Prostate gland (tissue), 2 donors: ENCODE measurements around the gene CPLANE2.

Source experiments
- POLR2A ChIP-seq: fragments of 450-650 bp; IDR thresholded peaks from one replicate; pipeline ENCODE4 v1.6.1; 2016; ENCODE audit warnings: antibody characterized with exemption, mild to moderate bottlenecking
- TF ChIP-seq, protein P1 (sequence below), 4 experiments: fragments of 200-600 bp in 2 of 4; fragments of 450-650 bp in 2 of 4; sonication (generic) in 2 of 4; IDR thresholded peaks; 1 replicate in 3 of 4; 2 replicates in 1 of 4; pipeline ENCODE4 v1.5.1; 2016 to 2019; ENCODE audit warnings: antibody characterized with exemption in 4 of 4, mild to moderate bottlenecking in 2 of 4, moderate library complexity in 2 of 4

DNA sequence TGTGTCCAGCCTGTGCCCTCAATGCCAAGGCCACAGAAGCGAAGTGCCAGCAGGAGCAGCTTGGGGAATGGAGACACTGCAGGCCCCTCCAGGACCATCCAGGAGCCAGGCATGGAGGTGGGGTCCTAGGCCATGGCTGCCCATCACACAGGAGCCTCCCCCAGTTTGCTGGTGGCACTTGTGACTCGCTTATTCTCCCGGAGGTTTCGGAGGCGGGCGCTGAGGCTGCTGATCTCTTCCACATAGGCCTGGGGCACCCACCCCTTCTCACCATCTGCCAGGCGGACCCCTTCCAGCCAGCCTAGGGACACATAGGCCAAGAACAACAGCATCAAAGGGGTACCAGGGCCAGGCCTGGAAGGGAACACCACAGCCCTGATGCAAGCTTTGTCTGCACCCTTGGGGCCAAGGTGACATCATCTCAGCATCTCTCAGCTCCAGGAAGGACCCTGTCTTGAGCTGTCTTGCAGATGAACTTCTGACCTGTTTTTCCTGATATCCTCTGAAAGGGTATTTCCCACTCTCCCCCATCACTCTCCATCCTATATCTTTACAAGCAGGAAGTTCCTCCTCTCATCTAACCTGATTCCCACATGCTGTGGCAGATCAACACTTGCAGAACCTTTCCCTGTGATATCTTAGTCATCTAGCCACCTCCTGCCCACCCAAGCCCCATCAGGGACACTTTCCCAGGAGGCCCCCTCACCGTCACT, 38.4 kb downstream of the CPLANE2 start:
- no peak for TF ChIP-seq POLR2A
- TF ChIP-seq, protein P1, sequence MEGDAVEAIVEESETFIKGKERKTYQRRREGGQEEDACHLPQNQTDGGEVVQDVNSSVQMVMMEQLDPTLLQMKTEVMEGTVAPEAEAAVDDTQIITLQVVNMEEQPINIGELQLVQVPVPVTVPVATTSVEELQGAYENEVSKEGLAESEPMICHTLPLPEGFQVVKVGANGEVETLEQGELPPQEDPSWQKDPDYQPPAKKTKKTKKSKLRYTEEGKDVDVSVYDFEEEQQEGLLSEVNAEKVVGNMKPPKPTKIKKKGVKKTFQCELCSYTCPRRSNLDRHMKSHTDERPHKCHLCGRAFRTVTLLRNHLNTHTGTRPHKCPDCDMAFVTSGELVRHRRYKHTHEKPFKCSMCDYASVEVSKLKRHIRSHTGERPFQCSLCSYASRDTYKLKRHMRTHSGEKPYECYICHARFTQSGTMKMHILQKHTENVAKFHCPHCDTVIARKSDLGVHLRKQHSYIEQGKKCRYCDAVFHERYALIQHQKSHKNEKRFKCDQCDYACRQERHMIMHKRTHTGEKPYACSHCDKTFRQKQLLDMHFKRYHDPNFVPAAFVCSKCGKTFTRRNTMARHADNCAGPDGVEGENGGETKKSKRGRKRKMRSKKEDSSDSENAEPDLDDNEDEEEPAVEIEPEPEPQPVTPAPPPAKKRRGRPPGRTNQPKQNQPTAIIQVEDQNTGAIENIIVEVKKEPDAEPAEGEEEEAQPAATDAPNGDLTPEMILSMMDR (IDR thresholded peaks at IDR 0.05) = no peak
